Activated CD8-positive, alpha-beta memory T cell treated with anti-CD3 and anti-CD28 coated beads, Interleukin-2, amount 50 U/mL, for 1 hour (primary cell): Measurements from ENCODE around the gene MIER2.

Experiments
- DNase-seq: peaks from one replicate; pipeline ENCODE4 v3.0.0-alpha.2; 2020; ENCODE audit errors: extremely low read depth

Gene MIER2

GRCh38 chr19:307793-308420, 36.7 kb downstream of the MIER2 start:
- no peak for DNase-seq

GRCh38 chr19:307111-307531, 37.5 kb downstream of the MIER2 start:
- no peak for DNase-seq

GRCh38 chr19:306151-306900, 38.3 kb downstream of the MIER2 start:
- no peak for DNase-seq

- no peak for DNase-seq
These were observed 39.1 kb downstream of the MIER2 start for GRCh38 chr19:305240-306150.

- no peak for DNase-seq
These were observed 47.9 kb downstream of the MIER2 start for GRCh38 chr19:296476-297225.

GRCh38 chr19:295687-296370, 48.8 kb downstream of the MIER2 start:
- no peak for DNase-seq

GRCh38 chr19:294946-295686, 49.5 kb downstream of the MIER2 start:
- no peak for DNase-seq

GRCh38 chr19:294341-294945, 50.2 kb downstream of the MIER2 start:
- no peak for DNase-seq

GRCh38 chr19:293436-294110, 51.0 kb downstream of the MIER2 start:
- DNase-seq: no peak

- DNase-seq: no peak
These were observed 51.6 kb downstream of the MIER2 start for GRCh38 chr19:292951-293350.

- no peak for DNase-seq
These were observed 52.2 kb downstream of the MIER2 start for GRCh38 chr19:292281-292884.

GRCh38 chr19:291561-292280, 52.9 kb downstream of the MIER2 start:
- DNase-seq: no peak

GRCh38 chr19:291006-291521, 53.5 kb downstream of the MIER2 start, which contains the start of gene PLPP2:
Gene PLPP2, minus strand, starts transcription at chr19:291403. Its CDS starts 67 bp downstream, at chr19:291336.
- DNase-seq: no peak

GRCh38 chr19:290372-291005, 54.1 kb downstream of the MIER2 start:
- DNase-seq: no peak

- DNase-seq: no peak
These were observed 54.8 kb downstream of the MIER2 start for GRCh38 chr19:289651-290371.

- DNase-seq: no peak
These were observed 55.7 kb downstream of the MIER2 start for GRCh38 chr19:288911-289310.

GRCh38 chr19:287381-287871, 57.2 kb downstream of the MIER2 start:
- DNase-seq: no peak
